HG03196 (cell line): ENCODE data around the gene AGPAT2.

ENCODE experiments used
- ATAC-seq: cut with Tn5 transposase; IDR thresholded peaks from one replicate; pipeline ENCODE4 v1.9.1; 2021; ENCODE audit not compliant: unreplicated experiment

Gene AGPAT2

DNA sequence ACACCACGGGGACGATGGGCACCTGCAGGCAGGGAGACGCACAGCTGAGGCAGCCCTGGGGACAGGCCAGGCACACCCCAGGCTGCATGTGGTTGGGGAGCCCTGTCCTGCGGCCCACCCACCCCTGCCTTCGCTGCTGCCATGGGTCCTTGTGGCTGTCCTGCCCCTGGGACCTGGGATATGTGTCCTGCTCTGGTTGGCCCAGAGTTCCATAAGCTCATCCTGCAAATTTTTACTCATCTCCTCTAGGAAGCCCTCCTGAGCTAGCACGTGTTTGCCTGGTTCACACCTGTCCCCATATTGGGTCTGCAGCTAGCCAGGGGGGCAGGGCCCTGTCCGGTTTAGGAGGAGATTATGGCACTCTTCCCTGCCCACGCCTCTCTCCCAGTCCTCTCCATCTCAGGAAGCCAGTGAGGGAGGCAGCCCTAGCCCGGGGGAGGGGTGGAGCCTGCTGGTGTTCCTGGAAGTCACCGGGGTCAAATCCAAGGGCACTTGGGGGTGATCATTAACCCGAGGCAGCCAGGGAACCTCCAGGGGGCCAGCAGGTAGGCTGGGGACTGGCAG is 12.4 kb downstream of the AGPAT2 start:
- no peak for ATAC-seq

DNA sequence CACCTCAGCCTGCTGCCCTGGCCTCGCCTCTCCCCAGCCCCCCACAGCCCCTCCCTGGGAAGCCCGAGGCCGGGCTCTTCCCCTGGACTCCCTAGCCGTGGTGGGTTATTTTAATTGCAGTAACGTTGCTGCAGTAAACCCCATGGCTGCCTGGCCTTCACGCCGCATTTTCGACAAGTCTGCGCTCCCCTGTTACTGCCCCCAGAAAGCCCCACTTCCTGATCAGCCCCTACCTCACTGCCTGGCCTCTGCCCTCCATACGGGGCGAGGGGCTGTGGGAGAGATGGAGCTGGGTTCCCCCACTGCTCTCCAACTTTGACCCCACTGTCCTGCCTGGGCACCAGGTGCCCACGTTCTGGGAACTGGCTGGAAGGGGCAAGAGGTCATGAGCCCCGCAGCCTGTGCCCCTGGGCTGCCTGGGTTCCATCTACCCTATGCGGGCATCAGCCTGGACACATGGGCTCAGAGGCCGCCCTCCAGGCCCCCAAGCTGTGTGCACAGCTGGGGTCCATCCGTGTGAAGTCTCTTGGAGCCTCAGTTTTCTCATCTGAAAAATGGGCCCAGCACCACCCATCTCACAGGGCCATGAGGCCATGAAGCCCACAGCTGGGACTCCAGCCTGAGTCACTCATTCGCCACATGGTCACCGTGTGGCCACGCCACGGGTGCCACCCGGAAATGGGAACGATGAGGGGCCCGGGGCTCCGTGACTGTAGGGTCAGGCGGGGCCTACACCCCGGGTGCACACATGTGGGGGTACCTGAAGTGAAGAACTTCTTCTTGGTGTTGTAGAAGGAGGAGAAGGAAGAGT is 13.1 kb downstream of the AGPAT2 start:
- no peak for ATAC-seq

DNA sequence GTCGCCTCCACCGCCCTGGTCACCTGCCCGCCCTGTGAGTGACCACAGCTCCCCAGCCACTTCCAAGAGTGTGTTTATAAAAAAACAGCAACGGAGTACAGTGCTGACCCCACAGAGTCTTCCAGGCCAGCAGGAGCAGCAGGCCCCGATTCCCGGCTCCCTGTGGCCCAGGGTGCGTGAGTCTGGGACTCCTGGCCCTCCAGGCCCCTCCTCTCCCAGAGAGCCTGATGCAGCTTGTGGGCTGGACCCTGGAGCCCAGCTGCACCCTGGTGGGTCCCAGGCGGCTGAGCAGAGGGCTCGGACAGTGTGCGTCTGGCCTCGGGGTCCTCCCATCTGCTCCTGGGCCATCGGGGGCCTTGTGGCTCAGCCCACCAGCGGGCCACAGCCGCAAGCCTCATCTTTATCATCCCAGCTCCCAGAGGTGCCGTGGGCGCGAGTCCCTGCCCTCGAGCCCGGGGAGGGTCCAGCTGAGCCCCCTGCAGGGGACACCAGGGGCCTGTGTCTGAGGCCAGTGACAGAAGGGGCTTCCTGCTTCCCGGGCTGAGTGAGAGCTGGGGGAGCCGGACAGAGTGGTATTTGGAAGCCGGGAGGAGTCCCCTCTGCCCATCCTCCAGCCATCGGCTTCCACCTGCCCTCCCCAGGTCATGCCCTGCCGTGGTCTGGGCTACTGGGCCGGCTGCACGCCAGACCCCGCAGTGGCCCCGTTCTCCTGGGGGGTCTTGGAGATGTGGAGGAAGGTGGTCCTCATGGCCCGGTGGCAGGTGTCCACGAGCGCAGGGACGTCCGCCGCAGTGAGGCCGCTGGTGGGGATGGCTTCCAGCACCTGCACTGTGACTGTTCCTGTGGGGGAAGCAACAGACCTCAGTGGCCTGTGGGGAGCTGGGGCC is 13.9 kb downstream of the AGPAT2 start:
- ATAC-seq: no peak

DNA sequence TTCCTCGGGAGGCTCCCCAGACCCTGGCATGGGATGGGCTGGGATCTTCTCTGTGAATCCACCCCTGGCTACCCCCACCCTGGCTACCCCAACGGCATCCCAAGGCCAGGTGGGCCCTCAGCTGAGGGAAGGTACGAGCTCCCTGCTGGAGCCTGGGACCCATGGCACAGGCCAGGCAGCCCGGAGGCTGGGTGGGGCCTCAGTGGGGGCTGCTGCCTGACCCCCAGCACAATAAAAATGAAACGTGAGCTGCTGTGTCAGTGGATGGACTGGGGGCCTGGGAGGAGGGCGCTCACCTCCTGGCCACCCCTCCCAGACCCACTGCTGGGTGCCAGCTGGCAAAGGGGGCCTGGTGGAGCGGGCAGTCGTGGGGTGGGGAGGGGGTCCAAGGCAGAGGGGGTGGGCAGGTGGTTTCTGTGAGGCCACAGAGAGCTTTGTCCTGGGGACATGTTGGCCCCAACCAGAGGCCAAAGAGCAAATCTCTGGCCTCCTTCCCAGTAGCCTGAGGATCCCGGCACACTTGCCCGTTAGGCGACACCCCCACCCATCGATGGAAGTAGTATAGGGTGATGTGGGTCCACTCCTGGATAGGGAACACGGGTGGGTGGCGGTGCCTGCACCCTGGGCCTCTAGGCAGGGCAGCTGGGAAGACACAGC is 14.7 kb downstream of the AGPAT2 start:
- ATAC-seq: no peak

DNA sequence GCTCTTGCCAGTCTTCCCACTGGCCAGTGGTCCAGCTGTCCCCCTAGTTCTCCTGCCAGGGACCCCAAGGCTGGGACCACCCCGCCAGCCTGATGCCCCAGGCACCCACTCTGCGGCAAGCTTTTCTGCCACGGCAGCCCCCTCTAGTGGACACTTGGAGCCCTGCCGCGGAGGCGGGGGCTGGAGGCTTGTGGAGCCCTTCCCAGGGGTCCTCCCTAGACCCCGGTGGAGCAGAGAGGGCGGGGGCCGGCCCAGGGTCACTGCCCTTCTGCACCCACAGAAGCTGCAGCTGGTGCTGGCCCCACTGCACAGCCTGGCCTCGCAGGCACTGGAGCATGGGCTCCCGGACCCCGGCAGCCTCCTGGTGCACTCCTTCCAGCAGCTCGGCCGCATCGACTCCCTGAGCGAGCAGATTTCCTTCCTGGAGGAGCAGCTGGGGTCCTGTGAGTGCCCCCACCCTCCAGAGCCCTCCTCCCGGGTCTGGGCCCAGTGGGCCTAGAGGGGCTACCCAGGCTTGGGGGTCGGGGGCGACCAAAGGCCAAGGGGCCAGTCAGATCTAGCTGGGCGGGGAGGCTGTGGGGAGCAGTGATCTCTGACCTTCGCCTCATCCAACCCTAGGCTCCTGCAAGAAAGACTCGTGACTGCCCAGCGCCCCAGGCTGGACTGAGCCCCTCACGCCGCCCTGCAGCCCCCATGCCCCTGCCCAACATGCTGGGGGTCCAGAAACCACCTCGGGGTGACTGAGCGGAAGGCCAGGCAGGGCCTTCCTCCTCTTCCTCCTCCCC is 15.4 kb downstream of the AGPAT2 start:
- no peak for ATAC-seq

DNA sequence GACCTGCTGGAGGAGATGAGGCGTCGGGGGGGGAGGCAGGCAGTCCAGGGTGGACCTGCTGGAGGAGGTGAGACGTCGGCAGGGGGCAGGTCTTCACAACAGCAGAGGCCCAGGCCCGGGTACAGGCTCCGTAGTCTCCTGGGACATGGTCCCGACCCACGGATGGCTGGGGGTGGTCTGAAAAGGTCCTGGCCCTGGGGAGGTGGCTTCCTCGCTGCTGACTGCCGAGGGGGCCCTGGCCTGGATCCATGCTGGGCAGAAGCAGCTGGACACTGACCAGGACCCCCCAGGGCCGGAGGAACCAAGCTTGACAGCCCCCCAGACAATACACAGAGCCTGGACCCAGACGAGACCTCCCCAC is 16.0 kb downstream of the AGPAT2 start:
- no peak for ATAC-seq

DNA sequence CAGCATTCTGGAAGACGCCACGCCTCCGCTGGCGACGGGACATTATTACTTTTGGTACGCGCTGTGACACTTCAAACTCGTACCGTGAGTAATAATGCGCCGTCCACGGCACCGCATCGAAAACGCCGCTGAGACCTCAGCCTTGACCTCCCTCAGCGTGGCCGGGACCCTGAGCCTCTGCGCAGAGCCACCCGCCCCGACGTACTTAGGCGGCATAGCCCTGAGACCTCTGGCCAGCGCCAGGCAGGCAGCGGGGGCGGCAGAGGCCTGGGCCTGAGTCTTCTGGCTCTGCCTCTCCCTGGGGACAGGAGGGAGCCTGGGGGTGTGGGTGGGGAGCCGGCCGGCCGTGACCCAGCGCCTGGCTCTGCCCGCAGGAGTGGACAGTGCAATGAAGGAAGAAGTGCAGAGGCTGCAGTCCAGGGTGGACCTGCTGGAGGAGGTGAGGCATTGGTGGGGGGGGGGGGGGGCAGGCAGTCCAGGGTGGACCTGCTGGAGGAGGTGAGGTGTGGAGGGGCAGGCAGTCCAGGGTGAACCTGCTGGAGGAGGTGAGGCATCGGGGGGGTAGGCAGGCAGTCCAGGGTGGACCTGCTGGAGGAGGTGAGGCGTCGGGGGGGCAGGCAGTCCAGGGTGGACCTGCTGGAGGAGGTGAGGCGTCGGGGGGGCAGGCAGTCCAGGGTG is 16.5 kb downstream of the AGPAT2 start:
- ATAC-seq: no peak

DNA sequence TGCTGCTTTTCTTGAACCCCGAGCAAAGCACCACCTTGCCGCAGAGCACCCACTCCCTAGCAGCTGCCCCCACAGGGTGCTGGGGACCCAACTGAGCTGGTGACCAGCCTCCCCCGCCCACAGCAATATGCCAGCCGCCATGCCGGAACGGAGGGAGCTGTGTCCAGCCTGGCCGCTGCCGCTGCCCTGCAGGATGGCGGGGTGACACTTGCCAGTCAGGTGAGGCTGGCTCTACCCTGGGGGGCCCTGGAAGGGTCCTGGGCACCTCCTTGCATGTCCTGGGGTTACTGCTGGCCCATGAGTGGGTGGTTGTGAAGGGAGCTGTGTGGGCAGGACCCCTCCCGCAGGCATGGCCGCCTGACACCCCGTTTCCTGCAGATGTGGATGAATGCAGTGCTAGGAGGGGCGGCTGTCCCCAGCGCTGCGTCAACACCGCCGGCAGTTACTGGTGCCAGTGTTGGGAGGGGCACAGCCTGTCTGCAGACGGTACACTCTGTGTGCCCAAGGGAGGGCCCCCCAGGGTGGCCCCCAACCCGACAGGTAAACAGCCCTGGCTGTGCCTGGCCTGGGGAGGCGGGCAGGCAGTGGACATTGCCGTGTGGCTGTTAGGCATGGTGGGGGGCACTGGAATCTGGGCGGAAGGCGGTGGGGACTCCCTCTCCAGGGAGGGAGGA is 17.3 kb downstream of the AGPAT2 start:
- no peak for ATAC-seq

DNA sequence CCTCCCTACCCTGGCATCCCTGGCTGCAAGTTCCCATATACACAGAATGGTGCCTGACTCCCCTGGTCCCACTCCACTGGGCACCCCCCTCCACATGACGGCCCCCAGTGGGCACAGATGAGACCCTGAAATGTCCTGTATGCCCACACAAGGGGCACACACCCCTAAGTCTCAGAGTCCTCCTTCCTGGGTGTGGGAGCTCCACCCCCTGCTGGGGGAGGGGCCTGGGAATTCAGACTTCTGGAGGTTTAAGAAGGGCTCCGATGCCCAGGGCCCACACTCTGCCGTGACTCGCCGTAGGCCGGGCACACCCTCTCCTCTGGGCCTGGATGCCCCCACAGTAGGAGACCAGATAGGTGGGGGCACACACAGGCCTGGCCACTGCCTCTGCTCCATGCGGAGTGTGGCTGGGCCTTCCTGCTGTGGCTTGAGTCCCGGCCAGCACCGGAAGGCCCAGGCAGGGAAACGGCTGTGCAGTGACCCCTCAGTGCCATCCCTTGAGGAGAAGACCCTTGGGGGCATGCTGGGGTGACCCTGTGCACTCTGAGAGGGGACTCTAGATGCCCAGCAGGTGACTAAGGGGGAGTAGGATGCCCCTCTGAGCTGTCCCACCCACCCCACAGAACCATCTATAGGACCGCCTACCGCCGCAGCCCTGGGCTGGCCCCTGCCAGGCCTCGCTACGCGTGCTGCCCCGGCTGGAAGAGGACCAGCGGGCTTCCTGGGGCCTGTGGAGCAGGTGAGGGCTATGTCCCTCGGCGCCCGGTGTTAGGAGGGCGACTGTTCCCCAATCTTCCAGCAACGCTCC is 18.1 kb downstream of the AGPAT2 start:
- no peak for ATAC-seq

DNA sequence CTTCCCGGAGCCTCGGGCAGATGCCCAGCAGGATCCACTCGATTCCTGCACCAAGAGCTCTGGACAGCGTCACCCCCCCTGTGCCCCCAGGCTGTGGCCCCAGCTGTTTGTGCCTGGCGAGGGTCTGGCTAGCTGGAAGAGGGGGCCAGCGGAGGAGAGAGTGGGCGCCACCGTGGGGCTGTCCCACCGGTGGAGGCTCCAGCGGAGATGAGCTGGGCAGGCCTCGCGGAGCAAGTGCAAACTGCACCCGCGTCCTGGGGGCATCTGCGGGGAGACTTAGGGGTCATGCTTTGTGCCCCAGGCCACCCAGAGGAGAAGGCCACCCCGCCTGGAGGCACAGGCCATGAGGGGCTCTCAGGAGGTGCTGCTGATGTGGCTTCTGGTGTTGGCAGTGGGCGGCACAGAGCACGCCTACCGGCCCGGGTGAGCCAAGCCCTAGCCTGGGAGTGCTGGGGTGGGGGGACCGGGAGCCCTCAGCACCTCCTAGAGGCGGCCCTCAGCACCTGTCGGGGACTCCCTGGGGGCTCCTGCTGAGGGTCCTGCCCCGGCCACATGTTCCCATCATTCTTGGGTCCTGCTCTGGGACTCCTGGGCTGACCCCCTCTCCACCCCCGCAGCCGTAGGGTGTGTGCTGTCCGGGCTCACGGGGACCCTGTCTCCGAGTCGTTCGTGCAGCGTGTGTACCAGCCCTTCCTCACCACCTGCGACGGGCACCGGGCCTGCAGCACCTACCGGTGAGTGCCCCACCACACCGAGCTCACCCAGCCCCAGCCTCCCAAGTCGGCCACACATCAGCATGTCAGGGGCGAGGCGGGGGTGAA is 19.1 kb downstream of the AGPAT2 start:
- no peak for ATAC-seq

DNA sequence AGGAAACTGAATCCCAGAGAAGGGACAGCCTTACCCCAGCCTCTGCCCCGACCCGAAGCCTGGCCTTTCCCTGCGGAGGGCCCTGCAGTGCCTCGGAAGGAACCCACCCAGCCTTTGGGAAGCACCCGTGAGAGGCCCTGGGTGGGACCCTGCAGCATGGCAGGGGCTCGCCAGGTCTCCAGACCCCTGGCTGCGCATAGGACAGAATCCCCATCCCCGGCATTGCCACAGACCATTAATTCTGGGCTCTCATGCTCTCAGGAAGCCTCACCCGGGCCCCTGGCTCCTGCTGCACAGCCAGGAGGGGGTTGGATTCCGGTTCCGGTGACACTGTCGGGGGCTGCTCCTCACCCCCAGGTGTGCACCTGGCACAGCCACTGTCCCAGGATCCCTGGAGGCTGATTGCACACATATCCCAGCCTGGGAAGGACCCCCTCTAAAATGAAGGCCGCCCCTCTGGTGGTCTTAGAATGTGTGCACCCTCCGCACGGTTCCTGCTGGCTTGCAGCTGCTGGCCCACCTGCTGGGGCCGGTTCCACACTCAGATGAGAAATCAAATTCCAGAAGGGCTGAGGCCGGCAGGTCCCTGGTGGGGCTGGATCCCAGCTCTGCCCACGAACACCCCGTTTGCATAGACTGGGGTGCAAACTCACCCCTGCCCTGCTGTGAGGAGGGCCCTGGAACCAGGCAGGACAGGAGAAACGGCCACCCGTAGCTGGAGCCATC is 19.9 kb downstream of the AGPAT2 start:
- ATAC-seq: no peak

DNA sequence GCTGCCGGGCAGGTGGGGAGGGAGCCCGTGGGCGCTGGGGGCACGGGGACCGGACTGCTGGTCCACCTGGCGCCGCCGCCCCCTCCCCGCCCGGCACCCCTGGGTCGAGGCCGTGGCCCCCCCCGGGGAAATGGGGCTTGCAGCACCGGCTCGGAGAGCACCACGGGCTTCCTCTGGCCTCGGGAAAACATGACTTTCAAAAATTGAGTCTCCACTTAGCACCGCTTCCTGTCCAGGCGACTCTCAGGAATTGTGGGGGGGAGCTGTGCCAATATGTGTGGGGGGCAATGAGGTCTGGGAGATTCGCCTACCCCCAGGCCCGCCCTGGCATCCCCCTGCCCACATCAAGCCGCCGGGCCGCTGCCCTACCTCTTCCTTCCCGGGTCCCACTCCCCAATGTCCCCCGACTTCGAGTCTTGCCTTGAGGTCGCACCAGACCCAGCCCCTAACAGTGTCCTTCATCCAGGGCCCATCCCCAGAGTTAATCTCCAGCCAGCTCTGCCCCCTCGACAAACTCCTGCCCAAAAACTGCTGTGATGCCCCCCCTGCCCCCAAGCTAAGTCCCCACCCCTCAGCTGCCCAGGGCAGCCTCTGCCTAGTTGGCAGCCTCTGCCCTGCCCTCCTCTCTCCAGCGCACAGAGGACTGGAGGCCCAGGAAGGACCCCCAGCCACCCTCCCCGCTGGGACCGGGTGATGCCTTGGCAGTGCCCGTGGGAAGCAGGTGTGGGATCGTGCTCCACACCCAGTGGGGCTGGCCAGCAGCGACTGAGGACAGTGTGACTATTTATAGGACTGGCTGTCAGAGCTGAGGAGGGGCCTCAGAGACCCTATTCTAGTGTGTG is 20.7 kb downstream of the AGPAT2 start:
- ATAC-seq: no peak

DNA sequence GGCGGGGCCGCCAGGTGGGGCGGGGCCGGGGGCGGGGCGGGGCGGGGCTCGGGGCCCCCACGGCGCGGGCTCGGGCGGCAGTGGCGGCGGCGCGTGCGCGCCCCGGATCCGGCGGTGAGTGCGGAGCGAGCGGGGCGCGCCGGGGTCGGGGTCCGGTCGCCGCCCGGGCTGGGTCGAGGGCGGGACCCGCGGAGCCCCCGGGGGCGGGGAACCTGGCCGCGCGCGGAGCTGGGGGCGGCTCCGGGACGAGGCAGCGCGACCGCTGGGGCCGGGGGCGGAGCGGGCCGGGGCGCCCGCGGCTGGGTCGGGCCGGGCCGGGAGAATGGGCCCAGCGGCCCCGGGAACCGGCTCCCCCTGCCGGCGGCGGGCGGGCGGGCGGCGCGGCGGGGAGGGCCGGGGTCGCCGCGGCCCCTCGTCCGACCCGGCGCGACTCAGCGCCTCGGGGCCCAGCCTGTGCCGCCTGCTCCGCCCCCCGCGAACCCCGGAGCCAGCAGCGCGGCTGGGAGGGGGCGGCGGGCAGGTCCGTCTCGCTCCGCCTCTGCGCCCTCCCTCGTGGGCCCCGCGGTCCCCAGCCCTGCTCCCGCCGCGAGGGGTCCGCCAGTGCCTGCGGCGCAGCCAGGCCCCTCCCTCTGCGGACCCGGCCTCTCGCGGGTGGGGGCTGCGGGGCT is 21.4 kb downstream of the AGPAT2 start:
- ATAC-seq: no peak

DNA sequence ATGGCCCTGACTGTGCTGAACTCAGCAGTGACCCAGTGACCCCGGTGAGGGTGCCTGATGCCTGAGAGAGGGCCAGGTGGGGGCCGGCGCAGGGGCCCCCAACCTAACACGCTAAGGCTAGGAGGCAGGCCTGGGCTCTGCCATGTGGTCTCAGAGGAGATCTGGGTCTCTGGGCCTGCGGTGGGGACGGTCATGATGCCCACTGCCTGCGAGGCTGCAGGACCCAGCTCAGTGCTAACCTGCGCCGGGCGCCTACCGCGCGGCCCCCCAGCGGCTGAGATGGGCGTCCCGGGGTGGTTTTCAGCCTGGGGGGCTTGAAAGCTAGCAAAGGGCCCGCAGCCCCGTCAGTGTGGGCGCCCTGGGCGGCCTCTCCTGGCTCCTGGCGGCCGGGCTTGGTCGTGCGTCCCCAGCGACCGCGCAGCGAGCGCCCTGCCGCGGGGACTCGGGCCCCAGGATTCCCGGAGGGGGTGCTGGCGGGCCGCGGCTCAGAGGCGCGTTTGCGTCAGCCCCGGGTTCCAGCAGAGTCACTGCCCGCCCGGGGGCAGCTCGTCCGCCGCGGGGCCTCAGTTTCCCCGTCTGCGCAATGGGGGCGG is 22.1 kb downstream of the AGPAT2 start:
- ATAC-seq: no peak
